WTC11 (cell line): ENCODE measurements around the gene DHRS7. TPM values are rescaled to one million over a fixed set of nuclear protein-coding genes. Genes with fewer than 3 reads are reported as not detected.

ENCODE experiments used
- ATAC-seq: fragments of 200-7000 bp; cut with Tn5 transposase; 2 replicates; pipeline ENCODE4 v1.10.0; 2021; ENCODE audit warnings: mild to moderate bottlenecking, moderate library complexity
- CTCF ChIA-PET: fragments of 300-600 bp; sonication (Branson Sonifier 250); formaldehyde crosslinking; loops from one replicate; lab custom pipeline; 2021; ENCODE audit warnings: antibody characterized with exemption; lab: Charles Lee
- POLR2A ChIA-PET: fragments of 350-600 bp; sonication (Branson Sonifier 250); formaldehyde crosslinking; loops from one replicate; lab custom pipeline; 2021; ENCODE audit warnings: antibody characterized with exemption; lab: Charles Lee
- DNase-seq: peaks from one replicate; pipeline ENCODE4 v3.0.0; 2021; ENCODE audit warnings: low spot score
- H3K27ac Mint-ChIP-seq: 2 replicates; pipeline ENCODE4 v1.8.0; 2021; ENCODE audit warnings: mixed read lengths
- H3K27me3 Mint-ChIP-seq: 2 replicates; pipeline ENCODE4 v1.8.0; 2021; ENCODE audit warnings: low read depth, mild to moderate bottlenecking, moderate library complexity, mixed read lengths
- H3K36me3 Mint-ChIP-seq: 2 replicates; pipeline ENCODE4 v1.8.0; 2021; ENCODE audit warnings: mixed read lengths
- H3K4me1 Mint-ChIP-seq: 2 replicates; pipeline ENCODE4 v1.8.0; 2022; ENCODE audit warnings: mixed read lengths
- H3K4me3 Mint-ChIP-seq: 2 replicates; pipeline ENCODE4 v1.8.0; 2021; ENCODE audit warnings: mild to moderate bottlenecking, moderate library complexity, mixed read lengths
- H3K9me3 Mint-ChIP-seq: 2 replicates; pipeline ENCODE4 v1.8.0; 2021; ENCODE audit warnings: mixed read lengths
- AR ChIP-seq: fragments of 250-450 bp; sonication (Bioruptor Pico); IDR thresholded peaks from 2 replicates; pipeline ENCODE4 v1.9.0; 2021; ENCODE audit warnings: mild to moderate bottlenecking
- CREM ChIP-seq: sonication (generic); formaldehyde crosslinking; IDR thresholded peaks from 2 replicates; pipeline ENCODE4 v1.8.1; 2022; ENCODE audit warnings: mild to moderate bottlenecking, missing genetic modification reagents, moderate library complexity
- E2F4 ChIP-seq: sonication (generic); formaldehyde crosslinking; IDR thresholded peaks from 2 replicates; pipeline ENCODE4 v1.8.1; 2022; ENCODE audit warnings: low read depth, mild to moderate bottlenecking, moderate library complexity, missing genetic modification reagents, borderline replicate concordance
- EMX1 ChIP-seq: fragments of 250-450 bp; sonication (Bioruptor Pico); IDR thresholded peaks from 2 replicates; pipeline ENCODE4 v1.8.0; 2021; ENCODE audit warnings: mild to moderate bottlenecking
- ERG ChIP-seq: fragments of 250-450 bp; sonication (Bioruptor Pico); IDR thresholded peaks from 2 replicates; pipeline ENCODE4 v1.8.0; 2021; ENCODE audit warnings: mild to moderate bottlenecking
- ETV6 ChIP-seq: sonication (generic); formaldehyde crosslinking; IDR thresholded peaks from 2 replicates; pipeline ENCODE4 v1.8.1; 2022; ENCODE audit warnings: mild to moderate bottlenecking, missing genetic modification reagents
- FOXJ3 ChIP-seq: sonication (generic); formaldehyde crosslinking; IDR thresholded peaks from 2 replicates; pipeline ENCODE4 v1.9.0; 2021; ENCODE audit warnings: missing genetic modification reagents, mild to moderate bottlenecking, borderline replicate concordance
- OVOL2 ChIP-seq: fragments of 250-450 bp; sonication (Bioruptor Pico); IDR thresholded peaks from 2 replicates; pipeline ENCODE4 v1.9.0; 2021; ENCODE audit warnings: mild to moderate bottlenecking, borderline replicate concordance
- SMAD3 ChIP-seq: sonication (generic); formaldehyde crosslinking; IDR thresholded peaks from 2 replicates; pipeline ENCODE4 v1.8.0; 2022; ENCODE audit warnings: missing genetic modification reagents, mild to moderate bottlenecking, borderline replicate concordance
- USF1 ChIP-seq: sonication (generic); formaldehyde crosslinking; IDR thresholded peaks from 2 replicates; pipeline ENCODE4 v1.8.0; 2022; ENCODE audit warnings: mild to moderate bottlenecking, missing genetic modification reagents
- ZNF219 ChIP-seq: sonication (generic); formaldehyde crosslinking; IDR thresholded peaks from 2 replicates; pipeline ENCODE4 v1.8.0; 2023; ENCODE audit warnings: missing genetic modification reagents, mild to moderate bottlenecking, borderline replicate concordance
- ZNF512 ChIP-seq: sonication (generic); formaldehyde crosslinking; IDR thresholded peaks from 2 replicates; pipeline ENCODE4 v1.8.1; 2022; ENCODE audit warnings: missing genetic modification reagents, borderline replicate concordance
- total RNA-seq: library from RNA; stranded (reverse); gene quantifications from 3 replicates; pipeline ENCODE4 v1.2.3, GENCODE V29; 2021
- TF ChIP-seq, protein P1 (sequence below): sonication (generic); formaldehyde crosslinking; conservative IDR thresholded peaks from 2 replicates; pipeline ENCODE4 v1.8.1; 2023; ENCODE audit warnings: mild to moderate bottlenecking, low read depth, missing genetic modification reagents, moderate library complexity
- TF ChIP-seq, protein P2 (sequence below): sonication (generic); formaldehyde crosslinking; IDR thresholded peaks from 2 replicates; pipeline ENCODE4 v1.8.1; 2022; ENCODE audit warnings: mild to moderate bottlenecking, missing genetic modification reagents, moderate library complexity, borderline replicate concordance

The DHRS7 gene
- total RNA-seq, 1 experiment from 2014 or later = 39.9 TPM

DNA sequence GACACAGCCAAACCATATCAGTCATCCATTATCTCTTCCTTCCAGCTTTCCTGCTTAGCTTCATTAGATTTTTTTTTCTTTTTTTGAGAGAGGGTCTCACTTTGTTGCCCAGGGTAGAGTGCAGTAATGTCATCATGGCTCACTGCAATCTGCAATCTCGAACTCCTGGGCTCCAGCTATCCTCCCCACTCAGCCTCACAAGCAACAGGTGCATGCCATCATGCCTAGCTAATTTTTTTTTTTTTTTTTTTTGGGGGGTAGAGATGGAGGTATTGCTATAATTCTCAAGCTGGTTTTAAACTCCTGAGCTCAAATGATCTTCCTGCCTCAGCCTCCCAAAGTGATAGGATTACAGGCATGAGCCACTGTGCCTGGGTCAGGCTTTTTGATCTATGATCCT lies 45.5 kb upstream of the DHRS7 start:
- no peak overlapping the region; the same call in 1 of the 2 replicates for H3K27ac Mint-ChIP-seq
- POLR2A ChIA-PET = interaction anchor here (0.6 to 1.7 kb wide), 3 partner anchors 18 to 120 kb away, joined by 3 to 7 read pairs (median 6); partner anchors contain the start of gene PPM1A
- H3K9me3 Mint-ChIP-seq = no peaks in the 10 kb centered on the region
- no peaks in the 10 kb centered on the region; the same call in none of the 2 replicates for H3K27me3 Mint-ChIP-seq
- H3K36me3 Mint-ChIP-seq = no peaks in the 10 kb centered on the region
- CTCF ChIA-PET = interaction anchor here (1.0 to 1.6 kb wide), 6 partner anchors 11 to 139 kb away, joined by 3 to 5 read pairs (median 4); partner anchors contain the start of gene PPM1A
- H3K4me3 Mint-ChIP-seq = no peak overlapping the region
- H3K4me1 Mint-ChIP-seq = peaks cover 13% of the 10 kb centered on the region
- TF ChIP-seq AR (no peak), SMAD3 (CRISPR knock-in tag) (no peak), OVOL2 (CRISPR knock-in tag) (no peak), USF1 (CRISPR knock-in tag) (no peak), E2F4 (no peak), ZNF512 (CRISPR knock-in tag) (no peak), FOXJ3 (CRISPR knock-in tag) (no peak), CREM (CRISPR knock-in tag) (no peak), ZNF219 (CRISPR knock-in tag) (no peak), EMX1 (CRISPR knock-in tag) (no peak), ETV6 (CRISPR knock-in tag) (no peak), ERG (CRISPR knock-in tag) (no peak)
- TF ChIP-seq, protein P1, sequence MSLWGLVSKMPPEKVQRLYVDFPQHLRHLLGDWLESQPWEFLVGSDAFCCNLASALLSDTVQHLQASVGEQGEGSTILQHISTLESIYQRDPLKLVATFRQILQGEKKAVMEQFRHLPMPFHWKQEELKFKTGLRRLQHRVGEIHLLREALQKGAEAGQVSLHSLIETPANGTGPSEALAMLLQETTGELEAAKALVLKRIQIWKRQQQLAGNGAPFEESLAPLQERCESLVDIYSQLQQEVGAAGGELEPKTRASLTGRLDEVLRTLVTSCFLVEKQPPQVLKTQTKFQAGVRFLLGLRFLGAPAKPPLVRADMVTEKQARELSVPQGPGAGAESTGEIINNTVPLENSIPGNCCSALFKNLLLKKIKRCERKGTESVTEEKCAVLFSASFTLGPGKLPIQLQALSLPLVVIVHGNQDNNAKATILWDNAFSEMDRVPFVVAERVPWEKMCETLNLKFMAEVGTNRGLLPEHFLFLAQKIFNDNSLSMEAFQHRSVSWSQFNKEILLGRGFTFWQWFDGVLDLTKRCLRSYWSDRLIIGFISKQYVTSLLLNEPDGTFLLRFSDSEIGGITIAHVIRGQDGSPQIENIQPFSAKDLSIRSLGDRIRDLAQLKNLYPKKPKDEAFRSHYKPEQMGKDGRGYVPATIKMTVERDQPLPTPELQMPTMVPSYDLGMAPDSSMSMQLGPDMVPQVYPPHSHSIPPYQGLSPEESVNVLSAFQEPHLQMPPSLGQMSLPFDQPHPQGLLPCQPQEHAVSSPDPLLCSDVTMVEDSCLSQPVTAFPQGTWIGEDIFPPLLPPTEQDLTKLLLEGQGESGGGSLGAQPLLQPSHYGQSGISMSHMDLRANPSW (CRISPR knock-in tag) = no peak
- TF ChIP-seq, protein P2, sequence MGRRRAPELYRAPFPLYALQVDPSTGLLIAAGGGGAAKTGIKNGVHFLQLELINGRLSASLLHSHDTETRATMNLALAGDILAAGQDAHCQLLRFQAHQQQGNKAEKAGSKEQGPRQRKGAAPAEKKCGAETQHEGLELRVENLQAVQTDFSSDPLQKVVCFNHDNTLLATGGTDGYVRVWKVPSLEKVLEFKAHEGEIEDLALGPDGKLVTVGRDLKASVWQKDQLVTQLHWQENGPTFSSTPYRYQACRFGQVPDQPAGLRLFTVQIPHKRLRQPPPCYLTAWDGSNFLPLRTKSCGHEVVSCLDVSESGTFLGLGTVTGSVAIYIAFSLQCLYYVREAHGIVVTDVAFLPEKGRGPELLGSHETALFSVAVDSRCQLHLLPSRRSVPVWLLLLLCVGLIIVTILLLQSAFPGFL (CRISPR knock-in tag) = no peak
- no peak for DNase-seq
- ATAC-seq = no peak
